HG03521 (cell line): ENCODE measurements around the gene PCBP2.
"Not testable (repeated sequence)": the region's sequence is repeated elsewhere in the genome, so short reads cannot be mapped to it uniquely, and the experiment has no call there.

Experiments
- ATAC-seq: cut with Tn5 transposase; IDR thresholded peaks from one replicate; pipeline ENCODE4 v1.9.1; 2021; ENCODE audit warnings: mild to moderate bottlenecking, moderate library complexity; ENCODE audit not compliant: unreplicated experiment

The PCBP2 gene

DNA sequence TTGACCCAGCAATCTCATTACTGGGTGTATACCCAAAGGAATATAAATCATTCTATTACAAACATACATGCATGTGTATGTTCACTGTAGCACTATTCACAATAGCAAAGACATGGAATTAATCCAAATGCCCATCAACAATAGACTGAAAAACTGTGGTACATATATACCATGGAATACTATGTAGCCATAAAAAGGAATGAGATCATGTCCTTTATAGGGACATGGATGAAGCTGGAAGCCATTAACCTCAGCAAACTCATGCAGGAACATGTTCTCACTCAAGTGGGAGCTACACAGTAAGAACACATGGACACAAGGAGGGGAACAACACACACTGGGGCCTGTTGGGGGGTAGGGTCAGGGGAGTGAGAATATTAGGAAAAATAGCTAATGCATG, 12.3 kb upstream of the PCBP2 start:
- ATAC-seq, result not testable (repeated sequence)

DNA sequence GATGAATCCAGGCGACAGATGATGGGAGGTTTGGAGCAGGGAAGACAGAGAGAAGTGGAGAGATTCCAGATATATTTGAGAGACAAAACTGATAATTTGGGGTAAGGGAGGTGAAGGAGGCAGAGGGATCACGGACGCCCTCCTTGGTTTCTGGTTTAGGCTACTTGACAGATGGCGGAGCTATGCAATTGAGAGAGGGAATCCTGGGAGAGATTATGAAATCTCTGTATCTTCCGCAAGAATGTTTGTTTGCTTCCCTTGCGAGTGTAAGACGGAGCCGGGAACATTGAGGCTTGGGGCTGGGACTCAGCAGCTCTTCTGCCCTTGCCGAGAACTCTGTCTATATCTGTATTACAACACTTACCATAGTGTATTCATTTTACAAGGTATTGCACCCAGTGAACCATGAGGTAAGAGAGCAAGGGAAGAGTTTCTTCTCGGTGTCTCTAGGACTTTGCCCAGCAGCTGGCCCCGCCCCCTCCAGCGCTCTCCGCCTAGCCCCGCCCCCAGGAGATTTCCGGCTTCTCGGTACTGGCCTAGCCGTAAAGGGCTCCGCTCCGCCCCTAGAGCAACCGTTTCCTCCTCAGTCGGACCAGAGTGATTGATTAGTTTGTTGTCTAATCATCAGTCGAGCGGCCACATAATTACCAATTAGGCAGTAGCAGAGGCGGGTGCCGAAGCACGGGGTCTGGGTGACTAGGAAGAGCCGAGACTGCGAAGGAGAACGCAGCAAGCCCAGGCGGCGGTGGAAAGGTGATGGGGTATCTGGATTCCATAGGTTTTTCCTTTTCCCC, 10.7 kb upstream of the PCBP2 start, which contains the start of gene PRR13:
TSS of gene PRR13 (plus strand) at position 695 of the 794 bp plus-strand sequence. CDS start 981 bp downstream, outside the sequence.
- peak; percentile 99 for ATAC-seq

DNA sequence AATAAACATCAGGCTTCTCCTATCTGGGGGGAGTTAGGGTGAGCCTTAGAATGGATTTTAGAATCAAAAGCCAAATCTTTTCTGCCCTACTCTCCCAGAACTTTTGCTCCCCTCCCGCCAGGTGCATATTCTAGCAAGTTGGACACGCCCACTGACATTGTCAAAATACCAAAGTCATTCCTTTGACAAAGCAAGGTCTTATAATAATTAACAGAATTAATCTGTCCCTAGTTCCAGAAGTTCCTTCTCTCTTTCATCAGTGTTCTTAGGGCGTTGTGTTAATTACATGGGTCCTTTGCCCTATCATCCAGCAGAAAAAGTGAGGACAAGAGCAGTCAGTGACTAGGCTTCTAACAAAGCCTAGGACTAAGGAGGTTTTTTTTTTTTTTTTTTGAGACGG, 7.9 kb upstream of the PCBP2 start:
- no peak for ATAC-seq

DNA sequence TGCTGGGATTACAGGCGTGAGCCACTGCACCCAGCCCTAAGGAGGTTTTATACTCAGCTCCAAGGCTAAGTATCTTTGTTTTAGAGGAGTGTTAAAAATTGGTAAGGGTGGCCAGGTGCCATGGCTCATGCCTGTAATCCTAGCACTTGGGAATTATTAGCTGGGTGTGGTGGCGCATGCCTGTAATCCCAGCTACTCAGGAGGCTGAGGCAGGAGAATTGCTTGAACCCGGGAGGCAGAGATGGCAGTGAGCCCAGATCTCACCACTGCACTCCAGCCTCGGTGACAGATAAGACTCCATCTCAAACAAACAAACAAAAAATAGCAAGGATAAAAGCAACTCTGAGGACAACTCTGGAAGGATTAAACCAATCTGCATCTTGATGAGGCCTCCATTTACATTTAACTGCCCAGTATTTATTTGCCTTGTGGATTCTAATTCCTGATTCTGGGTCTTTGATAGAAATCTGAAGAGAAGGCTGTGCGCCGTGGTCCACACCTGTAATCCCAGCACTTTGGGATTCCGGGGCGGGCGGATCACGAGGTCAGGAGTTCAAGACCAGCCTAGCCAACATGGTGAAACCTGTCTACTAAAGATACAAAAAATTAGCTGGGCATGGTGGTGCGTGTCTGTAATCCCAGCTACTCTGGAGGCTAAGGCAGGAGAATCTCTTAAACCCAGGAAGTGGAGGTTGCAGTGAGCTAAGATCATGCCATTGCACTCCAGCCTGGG, 7.1 kb upstream of the PCBP2 start:
- not testable (repeated sequence) for ATAC-seq

DNA sequence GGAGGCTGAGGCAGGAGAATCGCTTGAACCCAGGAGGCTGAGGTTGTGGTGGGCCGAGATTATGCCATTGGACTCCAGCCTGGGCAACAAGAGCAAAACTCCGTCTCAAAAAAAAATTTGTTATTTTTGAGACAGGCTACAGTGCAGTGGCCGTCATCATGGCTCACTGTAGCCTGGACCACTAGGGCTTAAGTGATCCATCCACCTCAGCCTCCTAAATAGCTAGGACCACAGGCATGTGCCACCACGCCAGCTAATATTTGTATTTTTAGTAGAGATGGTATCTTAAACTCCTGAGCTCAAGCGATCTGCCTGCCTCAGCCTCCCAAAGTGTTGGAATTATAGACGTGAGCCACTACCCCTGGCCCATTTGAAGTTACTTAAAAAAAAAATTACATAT, 966 bp upstream of the PCBP2 start:
- ATAC-seq, result no peak

DNA sequence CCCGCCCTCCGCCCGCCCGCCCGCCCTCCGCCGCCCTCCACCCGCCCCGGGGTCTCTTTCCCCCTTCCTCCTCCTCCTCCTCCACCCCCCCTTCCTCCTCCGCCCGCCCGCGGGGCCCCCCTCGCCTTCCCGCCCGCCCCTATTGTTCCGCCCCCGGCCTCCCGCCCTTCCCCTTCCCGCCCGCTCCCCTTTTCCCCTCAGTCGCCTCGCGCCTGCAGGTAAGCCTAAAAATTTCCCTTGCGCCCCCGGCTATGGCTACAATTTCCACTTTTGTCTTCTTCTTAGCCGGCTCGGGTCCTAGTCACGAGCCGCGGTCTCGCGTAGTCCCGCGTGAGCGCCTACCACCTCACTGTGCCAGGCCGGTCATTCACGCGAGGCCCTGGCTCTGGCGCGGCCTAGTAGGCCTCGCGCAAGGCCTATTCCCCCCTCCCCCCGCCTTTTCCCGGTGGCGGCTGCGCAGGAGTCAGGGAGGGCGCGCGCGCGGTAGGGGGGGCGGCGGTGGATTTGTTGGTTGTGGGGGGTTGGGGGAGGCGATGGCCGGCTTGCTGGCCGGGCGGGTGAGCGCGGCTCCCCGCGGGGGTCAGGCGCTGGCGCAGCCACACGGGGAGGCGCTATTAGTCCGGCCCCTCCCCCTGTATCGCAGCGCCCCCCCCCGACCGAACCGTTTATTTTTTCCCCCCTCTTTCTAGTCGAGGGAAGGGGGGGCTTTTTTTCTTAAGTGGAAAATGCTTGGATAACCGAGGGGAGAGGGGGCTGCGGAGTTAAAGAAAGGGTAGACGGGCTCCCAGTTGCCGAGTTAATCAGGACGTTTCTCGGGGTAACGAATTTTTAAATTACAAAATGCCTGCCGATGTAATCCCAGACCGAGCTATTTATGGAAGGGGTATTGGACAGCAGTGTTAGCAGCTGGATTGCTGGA, 516 bp downstream of the PCBP2 start:
- ATAC-seq, result peak; percentile 28

DNA sequence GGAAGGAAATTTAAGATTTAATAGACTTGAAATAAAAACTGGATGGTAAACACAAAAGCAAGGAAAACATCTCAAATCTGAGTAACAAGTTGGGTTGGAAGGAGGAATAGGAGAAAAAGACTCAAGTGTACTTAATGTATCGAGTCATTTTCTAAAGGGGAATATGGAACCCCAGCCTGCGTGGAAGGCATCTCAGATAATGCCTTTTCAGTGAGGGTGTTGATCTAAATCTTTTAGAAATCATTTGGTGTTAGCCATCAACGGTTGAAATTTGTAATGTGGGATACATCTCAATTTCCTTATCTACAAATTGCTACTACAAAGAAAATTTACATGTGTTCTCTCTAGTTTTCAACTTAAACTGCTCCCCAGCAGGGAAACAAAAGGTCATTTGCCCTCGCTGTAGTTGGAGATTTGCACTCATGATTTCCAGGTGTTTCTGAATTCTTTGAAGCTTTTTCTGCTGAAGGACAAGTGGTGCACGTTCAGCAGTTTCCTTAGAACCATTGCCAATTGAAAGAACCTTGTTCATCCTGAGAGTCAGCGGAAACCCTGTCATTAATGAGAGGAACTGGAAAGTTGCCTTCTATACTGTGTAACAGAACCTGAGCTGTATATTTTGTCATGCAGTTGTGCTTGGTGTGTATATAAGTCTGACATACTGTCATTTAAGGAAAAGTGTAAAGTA, 2.2 kb downstream of the PCBP2 start:
- ATAC-seq, result no peak

DNA sequence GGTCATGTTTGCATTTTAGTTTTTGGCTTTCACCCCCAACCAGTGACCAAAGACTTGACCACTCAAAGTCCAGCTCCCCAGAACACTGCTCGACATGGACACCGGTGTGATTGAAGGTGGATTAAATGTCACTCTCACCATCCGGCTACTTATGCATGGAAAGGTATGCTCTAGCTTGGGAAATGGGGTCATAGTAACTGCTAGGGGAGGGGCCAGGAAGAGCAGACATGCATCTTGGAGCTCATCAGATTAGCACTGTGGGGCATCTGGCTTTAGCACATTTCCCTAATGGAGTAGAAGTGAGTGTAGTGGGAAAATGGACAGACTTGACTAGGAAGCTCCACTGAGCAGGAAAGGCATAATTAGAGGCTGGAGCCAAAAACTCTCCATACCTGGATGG, 2.8 kb downstream of the PCBP2 start:
- ATAC-seq, result no peak

DNA sequence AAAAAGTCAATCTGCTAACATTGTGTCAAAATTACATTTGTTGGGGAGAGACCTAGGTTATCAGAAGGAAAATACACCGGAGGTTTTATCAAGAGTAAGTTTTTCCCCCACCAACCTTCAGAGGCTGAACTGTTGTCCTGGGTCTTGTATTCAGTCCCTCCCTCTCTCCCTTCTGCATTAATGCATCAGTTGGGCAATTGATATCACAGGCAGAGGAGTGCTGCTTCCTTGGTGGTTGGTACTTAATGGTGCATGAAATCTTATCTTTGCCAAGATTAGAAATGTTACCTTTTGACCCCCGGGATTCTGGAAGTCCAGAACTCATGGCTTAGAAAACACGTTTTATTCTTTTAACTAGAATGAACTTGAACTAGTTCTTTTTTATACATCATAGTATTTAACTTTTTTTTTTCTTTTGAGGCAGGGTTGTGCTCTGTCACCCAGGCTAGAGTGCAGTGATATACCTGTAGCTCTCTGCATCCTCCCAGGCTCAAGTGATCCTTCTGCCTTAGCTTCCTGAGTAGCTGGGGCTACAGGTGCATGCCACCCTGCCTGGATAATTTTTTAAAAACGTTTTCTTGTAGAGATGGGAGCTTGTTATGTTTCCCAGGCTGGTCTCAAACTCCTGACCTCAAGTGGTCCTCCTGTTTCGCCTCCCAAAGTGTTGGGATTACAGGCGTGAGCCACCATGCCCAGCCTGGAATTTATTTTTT, 4.9 kb downstream of the PCBP2 start:
- no peak for ATAC-seq

DNA sequence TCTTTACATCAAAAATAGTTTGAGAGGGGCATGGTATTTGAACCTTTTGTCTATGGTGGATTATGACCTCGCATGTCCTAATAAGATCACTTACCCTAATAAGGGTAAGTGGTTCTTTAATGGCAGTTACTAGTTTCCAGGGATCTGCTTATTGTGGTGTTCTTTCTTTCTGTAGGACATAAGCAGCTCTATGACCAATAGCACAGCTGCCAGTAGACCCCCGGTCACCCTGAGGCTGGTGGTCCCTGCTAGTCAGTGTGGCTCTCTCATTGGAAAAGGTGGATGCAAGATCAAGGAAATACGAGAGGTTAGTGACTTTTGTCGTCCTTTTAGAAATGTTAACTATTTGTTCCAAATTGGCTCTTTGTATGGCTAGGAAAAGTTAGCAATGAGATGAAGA, 7.2 kb downstream of the PCBP2 start:
- ATAC-seq, result no peak

DNA sequence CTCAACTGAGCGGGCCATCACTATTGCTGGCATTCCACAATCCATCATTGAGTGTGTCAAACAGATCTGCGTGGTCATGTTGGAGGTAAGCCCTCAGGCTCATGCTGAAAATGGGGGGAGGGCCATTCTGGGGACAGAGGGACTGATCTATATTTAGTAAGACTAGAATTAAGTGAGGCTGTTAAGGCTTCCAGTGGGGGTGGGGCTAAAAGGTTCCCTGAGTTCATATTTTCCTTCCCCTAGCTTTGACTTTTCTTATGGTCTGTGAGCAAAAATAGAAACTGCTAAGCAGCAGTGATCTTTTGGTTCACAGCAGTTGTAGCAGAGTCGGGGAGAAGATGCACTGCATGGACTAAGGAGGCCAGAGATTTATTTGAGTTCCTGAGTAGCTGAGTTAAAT, 9.2 kb downstream of the PCBP2 start:
- ATAC-seq, result no peak

DNA sequence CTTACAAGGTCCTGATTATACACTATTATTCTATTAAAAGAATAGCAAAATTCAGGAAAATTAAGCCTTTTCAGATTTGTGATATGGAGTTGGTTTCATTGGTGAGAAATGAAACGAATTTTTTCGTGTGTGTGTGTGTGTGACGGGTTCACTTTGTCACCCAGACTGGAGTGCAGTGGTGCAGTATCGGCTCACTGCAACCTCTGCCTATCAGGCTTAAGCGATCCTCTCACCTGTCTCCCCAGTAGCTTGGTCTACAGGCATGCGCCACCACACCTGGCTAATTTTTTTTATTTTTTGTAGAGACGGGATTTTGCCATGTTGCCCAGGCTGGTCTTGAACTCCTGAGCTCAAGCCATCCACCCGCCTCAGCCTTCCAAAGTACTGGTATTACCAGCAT, 9.7 kb downstream of the PCBP2 start:
- ATAC-seq, result no peak

DNA sequence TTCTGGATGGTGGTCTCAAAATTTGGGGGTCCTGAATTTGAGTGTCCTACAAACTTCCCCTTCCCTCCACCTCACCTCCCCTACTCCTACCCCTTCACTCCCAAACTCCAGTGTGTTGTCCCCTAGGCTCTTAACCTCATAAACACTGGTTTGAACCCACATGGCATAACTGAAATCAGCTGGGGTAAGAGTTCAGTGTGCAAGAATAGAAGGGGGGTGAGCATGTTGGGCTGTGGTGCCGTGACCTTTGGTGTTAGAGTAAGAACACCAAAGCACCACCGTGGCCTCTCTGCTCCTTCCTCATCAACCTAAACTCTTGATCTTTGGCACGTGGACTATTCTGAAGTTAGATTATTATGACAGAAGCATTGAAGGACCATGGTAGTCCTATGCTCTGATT, 11.0 kb downstream of the PCBP2 start:
- ATAC-seq, result no peak

DNA sequence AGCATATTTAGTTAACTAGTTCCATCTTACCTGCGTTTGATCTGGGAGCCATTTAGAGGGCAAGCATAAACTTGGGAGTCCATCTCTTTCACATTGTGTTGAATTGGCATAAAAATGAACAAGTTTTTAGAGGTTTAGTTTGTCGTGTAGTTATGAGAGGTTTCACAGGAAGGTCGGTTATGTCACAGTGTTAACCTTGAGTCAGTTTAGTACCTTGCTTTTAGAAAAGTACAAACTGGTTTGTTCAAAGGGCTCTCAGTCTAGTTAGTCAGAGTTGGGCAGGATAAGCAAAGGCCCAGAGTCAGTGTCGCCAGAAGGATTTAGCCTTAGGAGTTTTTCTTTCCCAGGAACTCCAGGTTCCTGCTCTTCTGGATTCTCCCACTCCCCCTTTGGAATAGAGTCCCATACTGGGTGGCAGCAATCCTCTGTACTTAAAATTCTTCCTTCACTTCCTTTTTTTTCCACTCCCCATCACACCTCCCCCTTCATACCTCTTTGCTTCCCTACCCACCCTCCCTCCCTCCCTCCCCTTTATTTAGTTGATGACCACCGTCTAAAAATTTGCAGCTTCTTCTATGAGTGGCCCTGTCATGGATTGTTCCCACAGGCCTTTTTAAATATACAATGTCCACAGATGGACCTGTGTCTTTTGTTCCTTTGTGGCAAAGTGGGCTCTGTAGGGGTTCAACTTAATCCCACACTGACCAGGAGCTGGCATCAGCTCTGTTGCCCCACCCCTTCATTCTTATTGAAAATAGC, 12.1 kb downstream of the PCBP2 start:
- no peak for ATAC-seq

DNA sequence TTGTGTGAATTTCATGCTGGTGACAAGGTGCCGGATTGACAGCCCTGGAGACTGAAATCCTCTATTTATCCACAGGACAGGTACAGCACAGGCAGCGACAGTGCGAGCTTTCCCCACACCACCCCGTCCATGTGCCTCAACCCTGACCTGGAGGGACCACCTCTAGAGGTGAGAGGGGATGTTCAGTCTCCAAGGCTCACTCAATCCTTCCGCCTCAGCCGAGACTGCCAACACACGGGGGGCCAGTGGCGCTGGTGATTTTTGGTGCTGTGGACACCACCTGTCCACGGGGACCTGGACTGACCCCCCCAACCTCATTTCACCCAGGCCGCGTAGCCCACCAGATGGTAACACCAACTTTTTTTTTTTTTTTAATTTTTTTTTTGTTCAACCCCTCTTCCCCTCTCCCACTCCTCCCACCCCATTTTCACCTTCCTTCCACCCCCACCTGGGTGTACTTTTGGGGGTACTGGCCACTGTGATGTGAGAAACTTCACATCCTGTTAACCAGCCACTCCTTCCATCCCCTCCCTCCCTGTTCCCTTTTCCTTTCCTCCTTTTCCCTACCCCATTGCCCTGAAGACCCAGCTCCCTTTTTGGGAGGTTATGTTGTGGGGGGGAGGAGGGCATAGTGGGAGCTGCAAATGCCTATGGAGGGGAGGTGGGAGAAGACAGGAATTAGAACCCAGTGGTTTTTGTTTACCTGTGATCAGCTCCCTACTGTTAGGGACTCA, 12.9 kb downstream of the PCBP2 start:
- no peak for ATAC-seq

DNA sequence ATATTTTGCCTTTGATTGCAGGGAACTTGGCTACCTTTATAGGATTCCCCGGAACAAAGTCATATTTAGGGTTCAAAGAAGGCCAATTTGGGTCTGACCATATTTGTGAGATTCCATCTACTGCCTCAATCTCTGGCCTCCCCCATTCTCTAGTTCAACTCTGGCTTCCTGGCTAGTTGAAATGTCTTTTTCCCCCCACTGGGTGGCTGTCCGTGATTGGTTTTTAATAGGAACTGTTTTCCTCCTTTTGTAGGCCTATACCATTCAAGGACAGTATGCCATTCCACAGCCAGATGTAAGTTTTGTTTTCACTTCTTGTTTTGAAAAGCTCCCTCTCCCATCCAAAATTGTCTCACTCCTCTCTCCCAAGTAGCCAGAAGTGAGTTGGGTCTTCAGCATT, 13.8 kb downstream of the PCBP2 start:
- ATAC-seq, result no peak

DNA sequence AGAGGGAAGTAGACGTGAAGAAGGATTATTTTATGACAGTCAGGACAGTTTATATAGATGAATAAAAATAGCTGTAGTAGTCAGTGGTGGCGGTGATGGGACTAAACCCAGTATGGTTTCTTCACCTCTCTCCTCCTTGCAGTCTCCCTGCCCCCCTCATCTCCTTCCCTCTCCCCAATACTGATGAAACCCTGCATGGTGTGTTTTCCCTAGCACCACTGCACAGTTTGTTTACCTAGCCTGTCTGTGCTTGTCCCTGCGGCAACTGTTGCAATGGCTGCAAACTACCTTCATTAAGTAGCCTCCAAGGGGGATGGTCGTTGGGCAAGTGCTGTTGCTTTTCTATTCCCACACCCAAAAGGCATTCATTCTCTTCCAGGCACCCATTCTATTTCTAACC, 14.7 kb downstream of the PCBP2 start:
- no peak for ATAC-seq

DNA sequence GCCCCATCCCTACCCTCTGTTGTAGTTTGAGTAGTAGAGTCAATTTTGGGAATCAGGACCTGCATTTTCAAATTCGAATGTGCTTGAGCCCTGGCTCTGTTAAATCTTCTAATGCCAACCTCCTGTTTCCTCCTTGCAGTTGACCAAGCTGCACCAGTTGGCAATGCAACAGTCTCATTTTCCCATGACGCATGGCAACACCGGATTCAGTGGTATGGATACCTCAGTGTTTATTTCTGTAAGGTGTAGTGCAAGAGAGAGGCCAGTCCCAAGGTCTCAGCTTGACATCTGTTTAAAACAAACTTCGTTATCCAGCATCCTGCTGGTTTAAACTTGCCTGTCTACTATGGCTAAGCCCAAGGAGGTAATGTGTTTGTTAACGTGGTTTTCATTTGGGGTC, 15.2 kb downstream of the PCBP2 start:
- no peak for ATAC-seq

DNA sequence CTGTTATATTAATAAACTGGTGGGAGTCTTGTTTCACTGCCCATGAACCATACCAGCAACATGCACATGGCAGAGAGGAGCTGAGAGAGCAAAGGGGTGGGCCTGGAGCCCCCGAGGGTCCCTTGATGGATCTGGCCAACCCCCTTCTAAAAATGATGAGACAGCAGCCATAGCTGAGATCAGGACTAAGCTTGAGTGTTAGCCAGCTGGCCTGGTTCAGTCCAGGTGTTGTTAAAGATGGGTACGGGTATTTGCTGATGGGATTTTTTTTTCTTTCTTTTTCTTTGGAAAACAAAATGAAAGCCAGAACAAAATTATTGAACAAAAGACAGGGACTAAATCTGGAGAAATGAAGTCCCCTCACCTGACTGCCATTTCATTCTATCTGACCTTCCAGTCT, 16.0 kb downstream of the PCBP2 start:
- ATAC-seq, result no peak
